Right lobe of liver (tissue), 6 donors: ENCODE results near the gene PDGFD. TPM values are rescaled to one million over a fixed set of nuclear protein-coding genes. Genes with fewer than 3 reads are reported as not detected.

Experiments used
- ATAC-seq, 4 donors: fragments of 200-7000 bp; cut with Tn5 transposase; one replicate each; pipeline ENCODE4 v1.9.1; 2020; ENCODE audit warnings: mild to moderate bottlenecking in 4 of 4, moderate library complexity in 4 of 4
- DNase-seq, 3 donors: peaks; one replicate each; pipeline ENCODE4 v3.0.0-alpha.2; 2020
- H3K27ac ChIP-seq, 3 donors: fragments of 200-600 bp; one replicate each; pipeline ENCODE4 v1.8.0; 2022
- H3K27me3 ChIP-seq, 2 donors: fragments of 200-600 bp; one replicate each; pipeline ENCODE4 v1.8.0; 2022
- H3K36me3 ChIP-seq, 4 donors: fragments of 200-600 bp; sonication (generic) in 1 of 4; one replicate each; pipeline versions ENCODE4 v1.5.1 to v1.8.0; 2017 to 2022; ENCODE audit warnings: control low read depth in 1 of 4
- H3K4me1 ChIP-seq, 4 donors: fragments of 200-600 bp; sonication (generic) in 1 of 4; one replicate each; pipeline versions ENCODE4 v1.5.1 to v1.8.0; 2017 to 2022; ENCODE audit warnings: control low read depth in 1 of 4
- H3K4me3 ChIP-seq, 3 donors: fragments of 200-600 bp; one replicate each; pipeline ENCODE4 v1.8.0; 2022
- H3K9me3 ChIP-seq, 4 donors: fragments of 200-600 bp; sonication (generic) in 1 of 4; one replicate each; pipeline versions ENCODE4 v1.5.1 to v1.8.0; 2017 to 2022; ENCODE audit warnings: control low read depth in 1 of 4
- POLR2A ChIP-seq: fragments of 450-650 bp; IDR thresholded peaks from one replicate; pipeline ENCODE4 v1.6.1; 2017; ENCODE audit warnings: antibody characterized with exemption, mild to moderate bottlenecking
- WGBS: methylation state at CpG from one replicate; pipeline ENCODE4 v1.1.6; 2018; ENCODE audit warnings: low coverage, low lambda C conversion rate; ENCODE audit not compliant: insufficient coverage; ENCODE audit errors: missing lambda C conversion rate; 5-methylcytosine and 5-hydroxymethylcytosine counted together
- intact Hi-C, 2 donors: fragments of 100-400 bp; cut with DNase I; formaldehyde crosslinking; loops; one replicate each; pipeline versions ENCODE4 v1.11.2 to v1.14.1; 2022
- total RNA-seq, 6 experiments: library from RNA; depleted of rRNA in 2 of 6; stranded (reverse); fragments of >200 nt in 2 of 6; fragmentation: NEBNext Ultra II Directional in 3 of 6; extraction: Animal tissue kit (Norgen Biotek cat#: 25700) in 3 of 6; gene quantifications; one replicate each; pipeline versions ENCODE4 v1.1.0 to v1.2.4, GENCODE V29; 2016 to 2023
- TF ChIP-seq, protein P1 (sequence below), 4 donors: fragments of 200-600 bp in 3 of 4; fragments of 450-650 bp in 1 of 4; IDR thresholded peaks; one replicate each; pipeline versions ENCODE4 v1.5.1 to v1.8.0; 2016 to 2022; ENCODE audit warnings: antibody characterized with exemption in 4 of 4, mild to moderate bottlenecking in 2 of 4
- donor health status: DM: no; HTN: yes; CAD: no.
- donor health status: DM: no; HTN: no; CAD: no.
- donor health status: DM: no; HTN: no; CAD: no.
- donor health status: DM: no; HTN: yes; CAD: no.
- donor health status: DM: no; HTN: yes; CAD: no.

Gene PDGFD
- total RNA-seq, 6 experiments from 2014 or later, result 0.84 to 1.6 (median 1.1) TPM

DNA sequence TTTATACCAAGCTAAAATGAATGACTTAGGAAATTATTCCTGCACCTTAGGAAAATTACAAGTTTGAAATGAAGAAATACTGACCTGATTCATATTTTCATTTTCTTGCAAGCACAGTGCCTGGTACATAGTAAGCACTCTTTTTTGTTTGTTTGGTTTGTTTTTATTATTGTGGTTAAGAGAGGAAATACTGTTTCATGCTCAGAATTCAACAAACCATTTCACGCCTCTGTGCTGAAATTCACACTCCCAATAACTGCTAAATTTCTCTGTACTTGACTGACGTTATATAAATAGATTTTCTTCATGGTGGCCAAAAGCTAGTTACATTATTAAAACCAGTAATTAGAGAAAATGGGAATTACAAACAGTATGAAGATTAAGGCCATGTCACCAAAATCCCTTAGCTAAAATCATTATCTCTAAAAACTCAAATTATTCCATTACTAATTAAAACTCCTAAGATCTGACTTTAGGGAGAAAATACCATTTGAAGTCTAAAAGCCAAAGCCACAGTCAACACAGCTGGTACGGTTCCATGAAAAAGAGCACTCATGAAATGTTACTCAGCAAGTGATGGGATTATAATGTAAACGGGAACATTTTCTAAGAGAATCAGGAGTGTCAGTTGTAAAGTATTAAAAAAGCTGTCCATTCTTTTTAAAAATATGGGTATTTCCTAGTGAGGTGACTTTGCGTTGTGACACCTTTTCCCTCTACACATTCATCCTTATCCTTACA lies 205.3 kb downstream of the PDGFD start:
- no peak for ATAC-seq
- WGBS, result 41% methylated on average over 5 of the region's 5 CpGs
- no peaks in the 10 kb centered on the region for H3K27me3 ChIP-seq
- no peak overlapping the region for H3K27ac ChIP-seq
- TF ChIP-seq POLR2A, result no peak
- TF ChIP-seq, protein P1, sequence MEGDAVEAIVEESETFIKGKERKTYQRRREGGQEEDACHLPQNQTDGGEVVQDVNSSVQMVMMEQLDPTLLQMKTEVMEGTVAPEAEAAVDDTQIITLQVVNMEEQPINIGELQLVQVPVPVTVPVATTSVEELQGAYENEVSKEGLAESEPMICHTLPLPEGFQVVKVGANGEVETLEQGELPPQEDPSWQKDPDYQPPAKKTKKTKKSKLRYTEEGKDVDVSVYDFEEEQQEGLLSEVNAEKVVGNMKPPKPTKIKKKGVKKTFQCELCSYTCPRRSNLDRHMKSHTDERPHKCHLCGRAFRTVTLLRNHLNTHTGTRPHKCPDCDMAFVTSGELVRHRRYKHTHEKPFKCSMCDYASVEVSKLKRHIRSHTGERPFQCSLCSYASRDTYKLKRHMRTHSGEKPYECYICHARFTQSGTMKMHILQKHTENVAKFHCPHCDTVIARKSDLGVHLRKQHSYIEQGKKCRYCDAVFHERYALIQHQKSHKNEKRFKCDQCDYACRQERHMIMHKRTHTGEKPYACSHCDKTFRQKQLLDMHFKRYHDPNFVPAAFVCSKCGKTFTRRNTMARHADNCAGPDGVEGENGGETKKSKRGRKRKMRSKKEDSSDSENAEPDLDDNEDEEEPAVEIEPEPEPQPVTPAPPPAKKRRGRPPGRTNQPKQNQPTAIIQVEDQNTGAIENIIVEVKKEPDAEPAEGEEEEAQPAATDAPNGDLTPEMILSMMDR (IDR thresholded peaks at IDR 0.05), result no peak
- DNase-seq, result no peak
- no peak overlapping the region for H3K4me3 ChIP-seq
- intact Hi-C loops, result no loop called here
- no peaks in the 10 kb centered on the region for H3K4me1 ChIP-seq
- H3K9me3 ChIP-seq, result no peaks in the 10 kb centered on the region
- no peaks in the 10 kb centered on the region for H3K36me3 ChIP-seq

DNA sequence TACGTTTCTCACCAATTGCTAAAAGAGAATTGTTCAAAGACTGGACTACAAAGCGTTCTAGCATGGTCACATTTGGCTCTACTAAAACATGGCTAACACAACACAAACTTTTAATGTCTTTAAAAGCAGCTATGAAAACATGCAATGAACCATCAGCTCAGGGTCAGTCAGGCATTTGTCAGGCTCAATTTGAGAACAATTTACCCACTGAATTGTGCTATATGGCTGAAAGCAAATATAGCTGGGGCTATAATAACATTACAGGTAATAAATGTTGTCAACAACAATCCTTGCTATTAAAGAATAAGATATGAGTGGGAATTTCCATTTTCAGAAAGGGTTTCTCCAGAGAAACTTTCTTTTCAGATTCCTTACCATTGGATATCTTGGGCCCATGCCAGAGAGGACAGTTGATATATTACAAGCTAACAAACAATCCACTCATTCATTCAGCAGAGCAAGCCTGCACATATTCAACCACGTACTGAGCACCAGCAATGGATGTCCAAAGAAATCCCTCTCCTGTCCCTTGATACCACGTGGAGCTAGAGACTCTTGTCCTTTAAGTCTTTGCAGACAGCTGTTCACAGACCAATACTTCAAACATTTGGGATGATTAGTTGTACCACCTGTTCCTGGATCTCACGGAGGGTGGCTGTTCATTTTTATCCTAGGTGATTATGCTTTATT lies 210.0 kb downstream of the PDGFD start:
- intact Hi-C loops, result no loop called here
- TF ChIP-seq, protein P1 (IDR thresholded peaks at IDR 0.05), result no peak
- no peak for TF ChIP-seq POLR2A
- H3K36me3 ChIP-seq, result no peaks in the 10 kb centered on the region
- ATAC-seq (no peak), DNase-seq (no peak)
- H3K4me3 ChIP-seq, result no peak overlapping the region
- H3K4me1 ChIP-seq, result no peaks in the 10 kb centered on the region
- H3K27me3 ChIP-seq, result no peaks in the 10 kb centered on the region
- H3K27ac ChIP-seq, result no peak overlapping the region
- WGBS, result 51% methylated on average over 5 of the region's 5 CpGs
- no peaks in the 10 kb centered on the region for H3K9me3 ChIP-seq

DNA sequence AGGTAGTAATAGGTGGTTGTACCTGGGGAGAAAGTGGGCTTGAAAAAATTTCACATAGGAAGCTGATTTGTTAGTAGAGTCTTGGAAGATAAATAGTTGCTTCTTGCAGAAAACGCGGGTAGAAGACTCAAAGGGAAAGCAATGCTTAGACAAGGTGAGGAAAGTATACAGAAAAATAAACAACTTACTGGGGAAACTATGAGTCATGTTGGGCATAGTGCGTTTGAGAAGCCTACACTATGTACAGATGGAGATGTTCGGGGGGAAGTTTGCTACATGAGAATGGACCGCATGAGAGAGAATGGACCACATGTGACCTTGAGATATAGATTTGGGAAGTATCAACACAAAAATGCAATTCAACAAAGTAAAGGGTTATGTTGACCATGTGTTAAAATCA lies 214.2 kb downstream of the PDGFD start:
- H3K4me1 ChIP-seq, result no peaks in the 10 kb centered on the region
- no peaks in the 10 kb centered on the region for H3K9me3 ChIP-seq
- TF ChIP-seq, protein P1 (IDR thresholded peaks at IDR 0.05), result no peak
- no peak for TF ChIP-seq POLR2A
- WGBS, result 85% methylated on average over 5 of the region's 5 CpGs
- no peaks in the 10 kb centered on the region for H3K36me3 ChIP-seq
- H3K27ac ChIP-seq, result no peak overlapping the region
- DNase-seq (no peak), ATAC-seq (no peak)
- intact Hi-C loops, result no loop called here
- no peaks in the 10 kb centered on the region for H3K27me3 ChIP-seq
- no peak overlapping the region for H3K4me3 ChIP-seq

DNA sequence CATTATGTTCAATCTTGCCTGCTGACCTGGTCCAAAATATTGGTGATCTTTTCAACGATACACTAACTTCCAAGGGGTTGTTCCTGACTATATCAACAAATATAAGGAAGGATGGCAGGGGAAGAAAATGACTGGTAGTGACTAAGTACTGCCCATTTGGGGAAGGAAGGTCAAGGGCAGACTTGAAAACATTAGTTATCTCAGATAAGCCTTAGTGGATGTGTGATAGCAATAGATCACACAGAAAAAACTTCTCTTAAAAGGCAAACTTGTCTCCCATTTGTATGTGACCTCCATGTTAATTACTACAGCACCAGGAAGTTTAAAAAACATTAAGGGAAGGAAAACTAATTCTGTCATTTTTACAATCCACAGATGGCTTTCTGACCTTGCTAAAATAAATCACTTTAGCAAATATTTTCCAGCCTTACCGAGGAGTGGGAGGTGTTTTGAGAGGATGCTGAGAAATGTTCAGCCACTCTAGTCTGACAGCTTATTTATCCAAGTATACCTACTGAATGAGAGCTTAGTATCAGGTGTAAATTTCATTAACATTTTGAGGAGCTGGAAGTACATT lies 215.7 kb downstream of the PDGFD start:
- TF ChIP-seq, protein P1 (IDR thresholded peaks at IDR 0.05), result no peak
- TF ChIP-seq POLR2A, result no peak
- Histone ChIP-seq H3K9me3 (no peaks in the 10 kb centered on the region), H3K36me3 (no peaks in the 10 kb centered on the region), H3K4me3 (no peak overlapping the region), H3K27ac (no peak overlapping the region), H3K27me3 (no peaks in the 10 kb centered on the region), H3K4me1 (no peaks in the 10 kb centered on the region)
- WGBS, result 18% methylated on average over 2 of the region's 2 CpGs
- intact Hi-C loops, result no loop called here
- DNase-seq (no peak), ATAC-seq (no peak)
